Right atrium auricular region (tissue), 2 donors: ENCODE results near the gene PLSCR3. TPM values are rescaled to one million over a fixed set of nuclear protein-coding genes. Genes with fewer than 3 reads are reported as not detected.

ENCODE experiments used
- DNase-seq: peaks from one replicate; pipeline ENCODE4 v3.0.0-alpha.2; 2019; ENCODE audit warnings: low spot score
- H3K27ac ChIP-seq, 2 donors: fragments of 200-600 bp; sonication (generic); 1 replicate in 1 of 2; 2 replicates in 1 of 2; pipeline ENCODE4 v1.5.1; 2016 to 2019
- H3K27me3 ChIP-seq, 2 donors: fragments of 200-600 bp; sonication (generic); one replicate each; pipeline versions ENCODE4 v1.5.1 to v1.6.0; 2017 to 2019
- H3K36me3 ChIP-seq: fragments of 200-600 bp; sonication (generic); one replicate; pipeline ENCODE4 v1.5.1; 2016
- H3K4me1 ChIP-seq, 2 donors: fragments of 200-600 bp; sonication (generic); one replicate each; pipeline versions ENCODE4 v1.5.1 to v1.6.0; 2017 to 2019
- H3K4me3 ChIP-seq, 2 donors: fragments of 200-600 bp; sonication (generic); 1 replicate in 1 of 2; 2 replicates in 1 of 2; pipeline ENCODE4 v1.5.1; 2017 to 2019; ENCODE audit warnings: mild to moderate bottlenecking in 1 of 2, moderate library complexity in 1 of 2
- H3K9me3 ChIP-seq, 2 donors: fragments of 200-600 bp; sonication (generic); one replicate each; pipeline ENCODE4 v1.5.1; 2019
- total RNA-seq, 2 donors: library from RNA; depleted of rRNA; stranded (reverse); fragments of >200 nt; gene quantifications; one replicate each; pipeline ENCODE4 v1.1.0, GENCODE V29; 2016
- TF ChIP-seq, protein P1 (sequence below), 2 donors: fragments of 200-600 bp; sonication (generic); IDR thresholded peaks; one replicate each; pipeline ENCODE4 v1.5.1; 2019; ENCODE audit warnings: antibody characterized with exemption in 2 of 2

PLSCR3 gene
- total RNA-seq, 2 donors from 2014 or later = 17.2 to 21.6 TPM

- H3K4me1 ChIP-seq = peaks cover 0 to 22% of the 10 kb centered on the region in 2 donors
- peak overlapping the region; percentile 91 for H3K27ac ChIP-seq
- no peaks in the 10 kb centered on the region for H3K27me3 ChIP-seq
- no peaks in the 10 kb centered on the region for H3K9me3 ChIP-seq
- peak overlapping the region; percentile 64 to 84 for H3K4me3 ChIP-seq
- TF ChIP-seq, protein P1, sequence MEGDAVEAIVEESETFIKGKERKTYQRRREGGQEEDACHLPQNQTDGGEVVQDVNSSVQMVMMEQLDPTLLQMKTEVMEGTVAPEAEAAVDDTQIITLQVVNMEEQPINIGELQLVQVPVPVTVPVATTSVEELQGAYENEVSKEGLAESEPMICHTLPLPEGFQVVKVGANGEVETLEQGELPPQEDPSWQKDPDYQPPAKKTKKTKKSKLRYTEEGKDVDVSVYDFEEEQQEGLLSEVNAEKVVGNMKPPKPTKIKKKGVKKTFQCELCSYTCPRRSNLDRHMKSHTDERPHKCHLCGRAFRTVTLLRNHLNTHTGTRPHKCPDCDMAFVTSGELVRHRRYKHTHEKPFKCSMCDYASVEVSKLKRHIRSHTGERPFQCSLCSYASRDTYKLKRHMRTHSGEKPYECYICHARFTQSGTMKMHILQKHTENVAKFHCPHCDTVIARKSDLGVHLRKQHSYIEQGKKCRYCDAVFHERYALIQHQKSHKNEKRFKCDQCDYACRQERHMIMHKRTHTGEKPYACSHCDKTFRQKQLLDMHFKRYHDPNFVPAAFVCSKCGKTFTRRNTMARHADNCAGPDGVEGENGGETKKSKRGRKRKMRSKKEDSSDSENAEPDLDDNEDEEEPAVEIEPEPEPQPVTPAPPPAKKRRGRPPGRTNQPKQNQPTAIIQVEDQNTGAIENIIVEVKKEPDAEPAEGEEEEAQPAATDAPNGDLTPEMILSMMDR (IDR thresholded peaks at IDR 0.05) = no peak
- no peak for DNase-seq
- H3K36me3 ChIP-seq = peaks cover 20% of the 10 kb centered on the region
Measured at GRCh38 chr17:7392696-7393612, 1.4 kb downstream of the PLSCR3 start.

- no peak for DNase-seq
- H3K36me3 ChIP-seq = peaks cover 20% of the 10 kb centered on the region
- no peaks in the 10 kb centered on the region for H3K9me3 ChIP-seq
- H3K4me3 ChIP-seq = no peak overlapping the region
- H3K27ac ChIP-seq = no peak overlapping the region
- no peaks in the 10 kb centered on the region for H3K27me3 ChIP-seq
- TF ChIP-seq, protein P1 (IDR thresholded peaks at IDR 0.05) = no peak
- peaks cover 0 to 22% of the 10 kb centered on the region in 2 donors for H3K4me1 ChIP-seq
Measured at GRCh38 chr17:7391307-7391706, 3.0 kb downstream of the PLSCR3 start.

- Histone ChIP-seq H3K27me3 (no peaks in the 10 kb centered on the region), H3K4me3 (no peak overlapping the region), H3K4me1 (peaks cover 0 to 17% of the 10 kb centered on the region in 2 donors), H3K36me3 (peaks cover 20% of the 10 kb centered on the region), H3K27ac (no peak overlapping the region), H3K9me3 (no peaks in the 10 kb centered on the region)
- no peak for DNase-seq
- TF ChIP-seq, protein P1 (IDR thresholded peaks at IDR 0.05) = no peak
Measured at GRCh38 chr17:7389924-7390910, 4.1 kb downstream of the PLSCR3 start.

GRCh38 chr17:7388856-7389255 lies 5.5 kb downstream of the PLSCR3 start:
- peaks cover 20% of the 10 kb centered on the region for H3K36me3 ChIP-seq
- DNase-seq = no peak
- no peaks in the 10 kb centered on the region for H3K27me3 ChIP-seq
- no peak overlapping the region for H3K4me3 ChIP-seq
- no peaks in the 10 kb centered on the region for H3K9me3 ChIP-seq
- H3K27ac ChIP-seq = no peak overlapping the region
- H3K4me1 ChIP-seq = peaks cover 0 to 18% of the 10 kb centered on the region in 2 donors
- TF ChIP-seq, protein P1 (IDR thresholded peaks at IDR 0.05) = no peak

DNA sequence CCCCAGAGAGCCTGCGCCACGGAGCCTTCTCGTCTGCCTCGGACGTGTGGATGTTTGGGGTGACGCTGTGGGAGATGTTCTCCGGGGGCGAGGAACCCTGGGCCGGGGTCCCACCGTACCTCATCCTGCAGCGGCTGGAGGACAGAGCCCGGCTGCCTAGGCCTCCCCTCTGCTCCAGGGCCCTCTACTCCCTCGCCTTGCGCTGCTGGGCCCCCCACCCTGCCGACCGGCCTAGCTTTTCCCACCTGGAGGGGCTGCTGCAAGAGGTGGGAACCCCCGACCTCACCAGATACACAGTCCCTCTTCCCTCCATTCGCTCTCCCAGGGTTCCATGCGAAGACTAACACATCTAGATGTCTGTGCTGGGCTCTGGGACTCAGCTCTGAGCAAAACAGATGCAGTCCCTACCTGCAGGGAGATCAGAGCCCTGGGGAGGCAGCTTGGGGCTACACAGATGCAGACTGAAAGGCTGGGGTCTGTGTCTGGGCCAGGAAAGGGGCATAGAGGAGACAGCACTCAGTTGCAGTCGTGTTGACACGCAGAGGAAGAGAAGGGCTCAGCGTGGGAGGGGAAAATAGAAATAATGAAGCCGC lies 9.7 kb downstream of the PLSCR3 start:
- Histone ChIP-seq H3K27me3 (no peaks in the 10 kb centered on the region), H3K4me1 (peaks cover 0 to 31% of the 10 kb centered on the region in 2 donors), H3K9me3 (no peaks in the 10 kb centered on the region), H3K27ac (no peak overlapping the region), H3K36me3 (peaks cover 9% of the 10 kb centered on the region), H3K4me3 (peak overlapping the region in 1 of 2 donors; percentile 53)
- DNase-seq = no peak
- TF ChIP-seq, protein P1 (IDR thresholded peaks at IDR 0.05) = no peak
